ENCODE measurements around the gene AFP. TPM values are rescaled to one million over a fixed set of nuclear protein-coding genes. Genes with fewer than 3 reads are reported as not detected.

The AFP gene
- total and polyA plus RNA-seq, 9 of the 15 experiments (the other 6 are each of a cell fraction or from before 2014, with no cell fraction given): 0.47 to 6.2 (median 3.0) TPM

DNA sequence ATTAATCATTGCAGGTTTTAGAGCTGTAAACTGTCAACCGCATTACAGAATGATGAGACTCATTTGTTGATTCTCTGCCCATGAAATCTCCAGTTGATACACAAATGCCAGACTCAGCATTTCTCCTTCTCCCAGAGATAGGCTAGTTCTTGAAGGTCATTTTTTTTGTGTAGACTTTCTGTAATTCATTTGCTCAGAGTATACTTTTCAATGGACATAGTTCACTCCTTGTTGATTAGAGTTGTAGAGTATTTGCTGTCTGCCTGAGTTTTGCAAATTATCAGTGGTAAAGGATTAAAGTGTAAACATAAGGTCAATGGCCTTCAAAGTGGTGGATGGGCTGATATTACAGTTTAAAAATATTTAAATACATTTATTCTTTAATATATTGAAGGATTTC is 47.1 kb upstream of the AFP start:
- H3K27ac ChIP-seq (ENCODE audit: extremely low read depth, low read depth, low read length): no peak overlapping the region
- ChIA-PET POLR2A (no interaction called here), CTCF (ENCODE audit: low intra/inter-chr PET ratio) (no interaction called here)
- no peak overlapping the region for H3K4me2 ChIP-seq (ENCODE audit: insufficient read depth, low read length)
- no peak for FAIRE-seq
- no peak overlapping the region for H3K4me3 ChIP-seq
- in situ Hi-C loops (cut with MboI) (no loop called here), intact Hi-C loops (cut with micrococcal nuclease) (no loop called here)
- DNase-seq (ENCODE audit: extremely low read depth in 1 of 4, low spot score in 3 of 4): no peak
- no peaks in the 10 kb centered on the region for H3K9me1 ChIP-seq (ENCODE audit: control insufficient read depth, insufficient read depth, low read length)
- BruUV-seq (replicated peaks): no TSS peak
- no peaks in the 10 kb centered on the region for H4K20me1 ChIP-seq (replicated peaks; ENCODE audit: control insufficient read depth, insufficient read depth, low read length)
- H3K9me3 ChIP-seq (replicated peaks; ENCODE audit: control insufficient read depth, insufficient read depth, low read depth, low read length): no peaks in the 10 kb centered on the region
- no peak overlapping the region for H2AFZ ChIP-seq (ENCODE audit: low read depth, low read length)
- WGBS (ENCODE audit: insufficient coverage, low coverage, missing lambda C conversion rate): 58% methylated on average over 1 of the region's 1 CpG
- H3K4me1 ChIP-seq (replicated peaks in 1 of 2; ENCODE audit: control insufficient read depth in 2 of 2, insufficient read depth in 2 of 2, low read length in 2 of 2): no peaks in the 10 kb centered on the region
- no peaks in the 10 kb centered on the region for H3K79me2 ChIP-seq (ENCODE audit: control insufficient read depth, insufficient read depth, low read length)
- TF ChIP-seq C11orf30 (IDR thresholded peaks at IDR 0.05; ENCODE audit: low read depth) (peak; percentile 44), ZNF3 (CRISPR knock-in tag; IDR thresholded peaks at IDR 0.05) (no peak), ZNF75A (CRISPR knock-in tag; IDR thresholded peaks at IDR 0.05) (no peak), CBX2 (IDR thresholded peaks at IDR 0.05; ENCODE audit: insufficient read depth, low read length, poor library complexity, severe bottlenecking) (no peak), MAFG (tag; conservative IDR thresholded peaks at IDR 0.05) (0 out of 2 replicates have a peak, but pooled peaks have one; percentile 9), CC2D1A (IDR thresholded peaks at IDR 0.05) (no peak), ZNF316 (IDR thresholded peaks at IDR 0.05) (peak; percentile 52; the same call in 1 of the 2 replicates)
- TF ChIP-seq, protein P1, sequence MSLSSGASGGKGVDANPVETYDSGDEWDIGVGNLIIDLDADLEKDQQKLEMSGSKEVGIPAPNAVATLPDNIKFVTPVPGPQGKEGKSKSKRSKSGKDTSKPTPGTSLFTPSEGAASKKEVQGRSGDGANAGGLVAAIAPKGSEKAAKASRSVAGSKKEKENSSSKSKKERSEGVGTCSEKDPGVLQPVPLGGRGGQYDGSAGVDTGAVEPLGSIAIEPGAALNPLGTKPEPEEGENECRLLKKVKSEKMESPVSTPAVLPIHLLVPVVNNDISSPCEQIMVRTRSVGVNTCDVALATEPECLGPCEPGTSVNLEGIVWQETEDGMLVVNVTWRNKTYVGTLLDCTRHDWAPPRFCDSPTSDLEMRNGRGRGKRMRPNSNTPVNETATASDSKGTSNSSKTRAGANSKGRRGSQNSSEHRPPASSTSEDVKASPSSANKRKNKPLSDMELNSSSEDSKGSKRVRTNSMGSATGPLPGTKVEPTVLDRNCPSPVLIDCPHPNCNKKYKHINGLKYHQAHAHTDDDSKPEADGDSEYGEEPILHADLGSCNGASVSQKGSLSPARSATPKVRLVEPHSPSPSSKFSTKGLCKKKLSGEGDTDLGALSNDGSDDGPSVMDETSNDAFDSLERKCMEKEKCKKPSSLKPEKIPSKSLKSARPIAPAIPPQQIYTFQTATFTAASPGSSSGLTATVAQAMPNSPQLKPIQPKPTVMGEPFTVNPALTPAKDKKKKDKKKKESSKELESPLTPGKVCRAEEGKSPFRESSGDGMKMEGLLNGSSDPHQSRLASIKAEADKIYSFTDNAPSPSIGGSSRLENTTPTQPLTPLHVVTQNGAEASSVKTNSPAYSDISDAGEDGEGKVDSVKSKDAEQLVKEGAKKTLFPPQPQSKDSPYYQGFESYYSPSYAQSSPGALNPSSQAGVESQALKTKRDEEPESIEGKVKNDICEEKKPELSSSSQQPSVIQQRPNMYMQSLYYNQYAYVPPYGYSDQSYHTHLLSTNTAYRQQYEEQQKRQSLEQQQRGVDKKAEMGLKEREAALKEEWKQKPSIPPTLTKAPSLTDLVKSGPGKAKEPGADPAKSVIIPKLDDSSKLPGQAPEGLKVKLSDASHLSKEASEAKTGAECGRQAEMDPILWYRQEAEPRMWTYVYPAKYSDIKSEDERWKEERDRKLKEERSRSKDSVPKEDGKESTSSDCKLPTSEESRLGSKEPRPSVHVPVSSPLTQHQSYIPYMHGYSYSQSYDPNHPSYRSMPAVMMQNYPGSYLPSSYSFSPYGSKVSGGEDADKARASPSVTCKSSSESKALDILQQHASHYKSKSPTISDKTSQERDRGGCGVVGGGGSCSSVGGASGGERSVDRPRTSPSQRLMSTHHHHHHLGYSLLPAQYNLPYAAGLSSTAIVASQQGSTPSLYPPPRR (CRISPR knock-in tag; IDR thresholded peaks at IDR 0.05; ENCODE audit: borderline replicate concordance): no peak
- TF ChIP-seq, protein P2, sequence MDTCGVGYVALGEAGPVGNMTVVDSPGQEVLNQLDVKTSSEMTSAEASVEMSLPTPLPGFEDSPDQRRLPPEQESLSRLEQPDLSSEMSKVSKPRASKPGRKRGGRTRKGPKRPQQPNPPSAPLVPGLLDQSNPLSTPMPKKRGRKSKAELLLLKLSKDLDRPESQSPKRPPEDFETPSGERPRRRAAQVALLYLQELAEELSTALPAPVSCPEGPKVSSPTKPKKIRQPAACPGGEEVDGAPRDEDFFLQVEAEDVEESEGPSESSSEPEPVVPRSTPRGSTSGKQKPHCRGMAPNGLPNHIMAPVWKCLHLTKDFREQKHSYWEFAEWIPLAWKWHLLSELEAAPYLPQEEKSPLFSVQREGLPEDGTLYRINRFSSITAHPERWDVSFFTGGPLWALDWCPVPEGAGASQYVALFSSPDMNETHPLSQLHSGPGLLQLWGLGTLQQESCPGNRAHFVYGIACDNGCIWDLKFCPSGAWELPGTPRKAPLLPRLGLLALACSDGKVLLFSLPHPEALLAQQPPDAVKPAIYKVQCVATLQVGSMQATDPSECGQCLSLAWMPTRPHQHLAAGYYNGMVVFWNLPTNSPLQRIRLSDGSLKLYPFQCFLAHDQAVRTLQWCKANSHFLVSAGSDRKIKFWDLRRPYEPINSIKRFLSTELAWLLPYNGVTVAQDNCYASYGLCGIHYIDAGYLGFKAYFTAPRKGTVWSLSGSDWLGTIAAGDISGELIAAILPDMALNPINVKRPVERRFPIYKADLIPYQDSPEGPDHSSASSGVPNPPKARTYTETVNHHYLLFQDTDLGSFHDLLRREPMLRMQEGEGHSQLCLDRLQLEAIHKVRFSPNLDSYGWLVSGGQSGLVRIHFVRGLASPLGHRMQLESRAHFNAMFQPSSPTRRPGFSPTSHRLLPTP (IDR thresholded peaks at IDR 0.05; ENCODE audit: borderline replicate concordance, extremely low read depth, insufficient read length): no peak
- H3K9ac ChIP-seq (ENCODE audit: insufficient read depth in 1 of 2, low read depth in 2 of 2, low read length in 2 of 2): no peak overlapping the region
- no peak for ATAC-seq
- H3K36me3 ChIP-seq (ENCODE audit: control insufficient read depth, insufficient read depth, low read length): no peaks in the 10 kb centered on the region
- H3K27me3 ChIP-seq (ENCODE audit: control insufficient read depth in 2 of 2, insufficient read depth in 2 of 2, low read length in 2 of 2): no peaks in the 10 kb centered on the region
